HG02610 (cell line): ENCODE results near the gene EIF4E1B.

Experiments
- ATAC-seq: cut with Tn5 transposase; IDR thresholded peaks from one replicate; pipeline ENCODE4 v1.9.1; 2021; ENCODE audit warnings: mild to moderate bottlenecking, moderate library complexity; ENCODE audit not compliant: unreplicated experiment

EIF4E1B gene

DNA sequence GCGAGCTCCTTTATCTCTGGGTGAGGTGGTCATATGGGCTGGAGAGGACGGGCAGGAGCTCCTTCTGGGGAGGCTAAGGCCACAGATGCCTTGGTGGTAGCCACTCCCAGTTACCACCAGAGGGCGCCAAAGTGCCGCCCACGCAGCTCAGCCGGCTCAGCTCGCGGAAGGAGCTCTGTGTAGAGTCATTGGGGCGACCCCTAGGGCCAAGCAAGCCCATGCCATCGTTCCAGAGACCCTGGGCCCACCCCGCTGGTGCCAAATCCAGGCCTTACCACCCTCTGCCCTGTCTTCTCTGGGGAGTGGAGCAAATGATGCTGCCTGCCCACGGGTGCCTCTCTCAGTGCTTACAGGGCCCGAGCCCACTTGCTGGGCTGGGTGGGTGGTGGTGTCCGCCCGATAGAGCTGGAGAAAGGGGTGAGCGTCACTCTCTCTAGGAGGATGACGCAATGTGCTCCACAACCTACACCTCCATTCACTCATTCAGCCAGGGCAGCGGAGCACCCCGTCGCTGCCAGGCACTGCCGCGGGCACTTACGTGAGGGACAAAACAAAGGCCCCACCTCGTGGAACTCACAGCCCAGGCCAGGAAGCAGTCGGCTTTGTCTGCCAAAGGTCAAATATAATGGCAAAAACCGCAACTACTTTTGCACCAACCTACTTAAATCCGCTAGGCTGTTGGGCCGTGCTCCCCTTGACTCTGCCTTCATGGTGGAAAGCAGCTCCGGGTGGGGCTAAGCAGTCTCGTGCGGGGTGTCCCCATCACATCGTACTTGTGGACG lies 30.6 kb downstream of the EIF4E1B start:
- no peak for ATAC-seq

GRCh38 chr5:176661676-176662075 lies 31.2 kb downstream of the EIF4E1B start:
- no peak for ATAC-seq

DNA sequence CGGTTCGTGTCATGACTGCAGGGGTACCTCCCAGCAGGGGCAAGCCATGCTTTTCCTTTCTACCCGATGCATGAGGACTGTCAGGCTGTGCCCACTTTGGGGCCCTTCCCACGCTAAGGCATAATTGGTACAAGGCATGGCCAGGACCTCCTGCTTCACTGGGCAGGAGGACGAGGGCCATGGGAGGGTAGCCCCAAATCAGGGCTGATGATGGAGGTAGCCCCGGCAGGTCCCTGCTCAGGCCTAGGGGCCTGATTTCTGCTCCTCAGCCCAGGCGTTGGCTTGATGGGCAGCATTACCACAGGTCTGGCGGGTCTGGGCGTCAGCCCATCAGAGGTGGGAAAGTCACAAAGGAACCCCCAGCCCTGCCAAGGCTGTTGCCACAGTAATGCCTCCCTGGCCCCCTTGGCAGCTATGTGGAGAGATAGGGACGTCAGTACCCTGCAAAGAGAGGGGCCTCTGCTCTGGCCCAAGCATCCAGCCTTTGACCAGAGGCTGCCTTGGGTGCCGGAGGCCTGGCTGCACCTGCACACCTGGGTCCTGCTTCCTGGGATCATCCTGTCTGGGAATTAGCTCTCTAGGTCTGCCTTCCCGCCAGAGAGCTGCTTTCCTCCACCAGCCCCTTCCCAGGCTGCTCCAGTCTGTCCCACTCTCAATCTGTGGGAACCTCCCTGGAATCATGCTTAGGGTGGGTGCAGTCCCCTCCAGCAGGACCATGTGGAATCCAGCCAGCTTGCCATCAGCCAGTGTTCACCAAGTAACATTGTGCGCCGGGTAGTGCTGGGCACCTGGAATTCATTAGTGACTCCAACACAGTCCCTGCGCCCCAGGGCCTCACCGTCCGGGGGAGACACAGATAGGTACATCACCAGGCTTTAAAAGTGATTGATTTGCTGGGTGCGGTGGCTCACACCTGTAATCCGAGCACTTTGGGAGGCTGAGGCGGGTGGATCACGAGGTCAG lies 32.2 kb downstream of the EIF4E1B start:
- ATAC-seq: no peak

DNA sequence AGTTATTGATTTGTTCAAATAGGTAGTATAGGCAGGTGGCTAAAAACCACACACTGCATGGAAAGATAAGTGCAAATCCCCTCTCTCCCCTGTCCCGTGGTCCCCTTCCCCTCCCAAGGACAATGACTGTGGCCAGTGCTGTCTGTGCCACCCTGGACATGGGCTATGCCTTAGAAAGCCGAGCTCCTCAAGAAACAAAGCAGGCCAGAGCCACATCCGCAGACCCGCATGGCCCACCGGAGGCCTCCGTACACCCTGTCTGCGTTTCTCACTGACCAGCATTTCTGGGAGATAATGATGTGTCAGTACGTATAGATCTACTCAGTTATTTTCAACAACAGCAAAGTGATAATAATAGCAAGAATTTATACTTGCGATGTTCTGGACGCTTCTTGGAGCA lies 33.1 kb downstream of the EIF4E1B start:
- ATAC-seq: no peak

DNA sequence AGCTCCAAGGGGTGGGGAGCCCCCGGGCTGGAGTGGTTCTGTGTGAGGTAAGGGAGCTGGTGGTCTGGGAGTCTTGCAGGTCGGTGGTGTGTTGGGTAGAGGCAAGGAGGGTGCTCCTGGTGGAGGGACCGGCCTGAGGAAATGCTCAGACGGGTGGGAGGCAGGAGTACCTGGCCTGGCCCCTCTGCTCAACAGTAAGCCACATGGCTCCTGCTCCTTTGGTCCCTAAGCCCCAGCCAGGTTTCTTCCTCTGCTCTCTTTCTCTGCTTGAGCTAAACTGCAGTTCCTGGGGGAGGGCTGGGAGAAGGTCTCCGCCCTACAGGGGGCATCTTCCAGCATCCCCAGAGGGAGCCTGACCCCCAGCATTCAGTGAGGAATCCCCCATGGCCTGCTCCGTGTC lies 34.0 kb downstream of the EIF4E1B start:
- no peak for ATAC-seq

DNA sequence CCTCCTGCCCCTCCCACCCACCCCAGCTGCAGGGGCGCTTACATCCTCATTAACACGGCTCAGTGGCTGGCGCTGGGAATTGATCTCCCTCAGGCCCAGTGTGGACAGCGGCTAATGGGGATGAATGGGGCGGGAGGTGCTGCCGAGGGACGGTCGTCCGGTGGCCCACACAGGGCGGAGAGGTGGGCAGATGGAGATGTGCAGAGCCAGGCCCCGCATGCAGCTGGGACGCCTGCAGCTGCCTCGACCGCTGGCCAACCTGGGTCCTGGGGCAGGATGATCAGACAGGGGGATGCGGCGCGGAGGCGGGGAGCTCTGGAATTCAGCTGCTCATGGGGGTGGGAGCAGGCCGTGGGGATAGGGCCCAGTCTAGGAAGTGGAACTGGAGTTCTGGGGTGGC lies 34.4 kb downstream of the EIF4E1B start:
- ATAC-seq: no peak

DNA sequence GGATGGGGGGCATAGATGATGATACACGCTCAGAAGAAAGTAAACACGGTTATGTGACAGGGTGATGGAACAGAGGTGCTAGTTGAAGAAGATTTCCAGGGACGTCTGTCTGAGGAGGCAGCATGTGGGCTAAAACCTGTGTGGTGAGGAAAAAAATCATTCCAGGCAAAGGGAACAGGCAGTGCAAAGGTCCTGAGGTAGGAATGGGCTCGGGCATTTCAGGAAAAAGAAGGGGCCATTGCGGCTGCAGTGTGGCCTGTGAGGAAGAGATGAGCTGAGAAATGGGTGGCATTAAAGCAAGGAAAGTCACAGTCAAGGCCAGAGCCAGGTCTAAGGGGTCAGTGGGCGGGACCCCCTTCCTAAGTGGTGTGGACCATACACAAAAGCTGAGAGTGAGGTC lies 35.0 kb downstream of the EIF4E1B start:
- no peak for ATAC-seq

DNA sequence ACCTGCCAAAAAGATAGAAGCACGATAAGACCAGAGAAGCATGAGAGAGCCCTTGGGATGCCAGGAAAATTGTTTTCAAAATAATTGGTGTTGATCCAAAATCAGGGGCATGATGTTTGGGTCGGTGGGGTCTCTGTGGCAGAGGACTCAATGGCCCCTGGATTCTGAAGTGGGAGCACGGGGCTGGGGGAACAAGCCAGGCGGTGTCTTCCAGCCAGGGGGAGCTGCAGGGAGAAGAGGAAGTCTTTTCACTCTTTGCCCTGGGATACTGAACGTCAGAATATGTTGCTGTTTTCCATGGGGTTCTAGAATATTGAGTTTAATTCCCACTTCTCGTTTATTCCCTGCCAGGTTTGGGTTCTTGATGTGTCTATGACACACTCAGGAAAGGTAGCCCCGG lies 37.2 kb downstream of the EIF4E1B start:
- no peak for ATAC-seq

GRCh38 chr5:176670449-176670848 lies 40.0 kb downstream of the EIF4E1B start:
- ATAC-seq: no peak

GRCh38 chr5:176671399-176671798 lies 40.9 kb downstream of the EIF4E1B start:
- no peak for ATAC-seq

- ATAC-seq: no peak
These were observed 41.6 kb downstream of the EIF4E1B start for GRCh38 chr5:176671890-176672747.

DNA sequence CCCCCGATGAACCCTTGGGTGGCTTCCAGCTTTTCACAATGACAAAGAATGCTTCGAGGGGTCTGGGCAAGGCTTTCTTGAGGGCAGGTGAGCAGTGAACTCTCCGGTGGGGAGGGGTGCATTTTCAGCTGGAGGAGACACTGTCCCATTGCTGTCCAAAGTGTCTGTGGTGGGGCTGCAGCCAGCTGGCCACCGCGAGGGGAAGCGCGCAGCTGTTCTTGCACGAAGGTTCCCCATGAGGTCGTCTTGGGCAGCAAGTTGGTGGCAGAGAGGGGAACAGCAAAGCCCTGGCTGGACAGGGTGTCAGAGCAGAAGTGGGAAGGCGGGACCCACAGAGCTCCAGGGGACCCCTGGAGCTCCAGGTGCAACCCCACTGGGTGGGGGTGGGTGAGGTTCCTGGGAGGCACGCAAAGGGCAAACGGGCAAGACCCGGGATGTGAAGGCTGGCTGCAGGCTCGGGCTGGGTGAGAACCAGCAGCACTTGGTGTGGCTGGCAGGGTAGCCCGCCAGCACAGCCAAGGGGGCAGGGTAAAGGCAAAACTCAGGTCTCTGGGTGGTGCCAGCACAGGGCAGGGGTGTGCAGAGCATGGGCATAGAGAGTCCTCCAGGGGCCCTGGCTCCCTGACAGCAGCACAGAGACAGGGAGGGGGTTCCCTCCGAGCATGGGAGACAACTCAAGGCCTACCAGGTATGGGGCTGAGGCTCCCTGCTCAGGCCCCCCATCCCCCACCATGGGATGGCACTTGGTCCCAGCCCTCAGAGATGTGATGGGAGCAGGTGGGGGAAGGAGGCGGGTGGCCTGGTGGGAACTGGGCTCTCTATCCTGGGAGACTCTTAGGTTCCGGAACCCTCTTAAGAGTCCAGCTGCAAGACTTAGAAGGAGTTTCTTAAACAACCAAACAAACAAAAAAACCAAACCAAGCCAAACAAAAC lies 43.4 kb downstream of the EIF4E1B start:
- no peak for ATAC-seq

DNA sequence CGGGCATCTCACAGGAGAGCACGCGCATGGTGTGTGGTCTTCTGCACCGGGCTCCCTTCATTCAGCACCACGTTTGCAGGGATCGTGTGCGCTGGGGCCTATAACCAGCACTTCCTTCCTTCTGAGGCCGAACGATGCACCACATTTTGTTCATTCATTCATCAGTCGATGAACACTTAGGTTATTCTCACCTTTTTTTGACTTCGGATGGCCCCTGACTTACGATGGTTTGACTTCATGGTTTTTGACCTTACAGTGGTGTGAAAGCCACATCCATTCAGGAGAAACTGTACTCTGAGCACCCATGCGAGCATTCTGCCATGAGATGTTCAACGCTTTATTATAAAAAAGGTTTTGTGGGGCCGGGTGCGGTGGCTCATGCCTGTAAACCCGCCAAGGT lies 44.3 kb downstream of the EIF4E1B start:
- ATAC-seq: no peak

GRCh38 chr5:176675676-176676360 lies 45.3 kb downstream of the EIF4E1B start:
- no peak for ATAC-seq

DNA sequence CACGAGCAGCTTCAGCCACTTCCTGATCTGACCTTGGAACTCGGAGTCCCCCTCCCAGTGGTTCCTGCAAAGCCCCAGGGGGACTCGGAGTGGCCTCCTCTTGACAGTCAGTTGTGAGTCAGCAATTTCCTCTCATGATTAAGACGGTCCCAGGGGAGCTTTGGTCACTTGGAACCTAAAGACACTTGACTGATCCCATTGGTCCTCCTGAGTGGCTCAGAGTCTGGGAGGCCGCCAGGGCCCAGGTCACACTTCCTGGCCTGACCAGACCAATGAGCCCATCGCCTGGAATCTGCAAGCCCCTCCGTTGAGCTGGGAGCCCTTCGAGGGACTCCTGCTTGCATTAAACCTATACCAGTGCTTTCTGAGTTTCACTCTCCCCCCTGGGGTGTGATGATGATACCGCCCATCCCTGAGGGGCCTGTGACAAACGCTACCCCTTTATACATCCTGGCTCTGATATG lies 45.9 kb downstream of the EIF4E1B start:
- peak; percentile 77 for ATAC-seq

DNA sequence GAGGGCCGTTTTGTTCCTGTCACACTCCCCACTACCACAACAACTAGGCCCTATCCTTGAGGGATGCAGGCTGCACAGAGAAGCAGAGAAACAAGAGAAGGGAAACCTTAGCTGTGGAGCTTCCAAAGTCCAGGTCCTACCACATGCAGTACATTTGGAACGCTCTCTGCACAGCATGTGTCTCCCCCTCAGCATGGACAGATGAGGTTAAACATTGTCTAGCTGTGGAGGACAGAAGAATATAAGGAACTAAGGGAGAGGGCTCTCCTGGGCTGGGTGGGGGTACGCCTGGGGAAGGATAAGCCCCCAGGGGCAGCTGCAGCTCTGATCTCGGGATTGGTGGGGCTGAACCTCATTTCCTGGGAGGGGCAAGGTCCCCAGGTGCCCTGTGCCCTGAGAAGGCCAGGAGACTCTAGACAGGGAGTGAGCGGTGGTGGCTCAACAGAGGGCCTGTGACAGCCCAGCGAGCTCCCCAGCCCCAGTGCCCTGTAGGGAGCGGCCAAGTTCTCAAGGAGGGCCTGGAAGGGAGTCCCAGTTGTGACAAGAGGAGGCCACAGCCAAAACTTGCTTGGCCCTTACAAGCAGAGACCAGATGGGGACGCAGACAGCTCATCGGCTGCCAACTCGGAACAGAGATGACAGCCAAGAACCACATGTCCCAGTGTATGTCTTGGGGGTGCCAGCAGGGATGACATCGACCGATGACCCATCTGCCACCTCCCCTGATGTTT lies 46.9 kb downstream of the EIF4E1B start:
- no peak for ATAC-seq

DNA sequence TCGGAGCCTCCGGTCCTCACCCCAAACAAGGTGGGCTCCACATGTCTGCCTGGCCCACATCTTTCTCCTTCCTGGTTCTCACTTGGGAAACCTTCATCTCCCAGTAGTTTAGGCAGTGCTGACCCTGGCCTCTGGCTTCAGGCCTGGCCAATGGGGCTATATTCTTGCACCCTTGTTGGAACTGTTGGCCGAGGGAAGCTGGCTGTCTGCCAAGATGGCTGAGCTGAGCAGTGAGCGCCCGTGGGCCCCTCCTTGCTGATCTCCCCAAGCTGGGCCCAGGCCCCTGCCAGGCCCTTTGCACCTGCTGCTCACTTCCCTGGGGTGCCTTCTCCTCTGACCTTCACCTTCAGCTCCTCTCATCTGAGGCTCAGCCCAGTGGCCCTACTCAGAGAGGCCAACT lies 48.1 kb downstream of the EIF4E1B start:
- ATAC-seq: no peak

GRCh38 chr5:176679365-176680225 lies 49.1 kb downstream of the EIF4E1B start:
- no peak for ATAC-seq
